Right hindlimb (tissue), 1 donor: ENCODE measurements around the gene KHDRBS2.
A peak's percentile ranks its signal among the peaks of the same experiment; 100 is the strongest.

Source experiments
- DNase-seq: peaks from one replicate; pipeline ENCODE4 v3.0.0-alpha.2; 2018

KHDRBS2 gene

DNA sequence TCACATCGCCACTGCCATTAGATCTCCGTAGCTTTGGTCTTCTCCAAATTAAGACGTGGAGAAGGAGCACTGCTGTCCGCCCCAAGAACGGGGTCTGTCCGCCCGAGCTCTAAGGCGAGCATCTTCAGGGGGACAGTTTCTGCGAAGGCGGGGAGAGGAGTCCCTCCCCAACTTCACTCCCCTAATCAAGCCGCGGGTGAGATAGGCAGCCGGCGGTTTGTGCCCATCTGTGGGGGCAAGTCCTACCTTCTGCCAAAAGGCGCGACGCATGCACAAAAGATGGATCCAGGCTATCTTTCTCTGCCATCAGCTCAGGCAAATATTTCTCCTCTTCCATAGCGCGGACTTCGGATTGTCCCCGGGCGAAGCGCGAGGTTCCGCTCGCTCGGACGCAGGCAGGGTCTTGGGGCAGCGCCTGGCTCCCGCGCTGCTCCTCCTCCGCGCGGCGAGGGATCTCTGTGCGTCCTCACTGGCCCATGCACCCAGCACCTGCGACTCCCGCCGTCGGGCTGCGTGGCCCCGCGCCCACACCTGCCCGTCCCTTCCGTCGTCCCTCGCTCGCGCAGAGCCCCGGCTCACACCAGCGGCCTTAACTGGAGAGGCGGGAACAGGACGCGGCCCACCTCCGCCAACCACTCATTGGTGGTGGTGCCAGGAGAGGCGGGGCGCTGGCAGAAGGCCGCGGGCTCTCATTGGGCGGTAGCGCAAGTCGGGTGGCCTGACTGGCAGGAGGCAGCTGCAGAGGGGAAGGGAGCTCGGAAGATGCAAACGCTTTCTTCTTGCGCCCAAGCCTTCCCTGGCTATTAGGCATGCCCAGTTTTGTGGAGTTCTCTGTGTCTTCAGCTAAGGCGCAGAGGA, at the start of gene KHDRBS2:
Gene KHDRBS2 (minus strand): TSS at position 614 of the 858 bp plus-strand sequence.
- peak; percentile 95 for DNase-seq

DNA sequence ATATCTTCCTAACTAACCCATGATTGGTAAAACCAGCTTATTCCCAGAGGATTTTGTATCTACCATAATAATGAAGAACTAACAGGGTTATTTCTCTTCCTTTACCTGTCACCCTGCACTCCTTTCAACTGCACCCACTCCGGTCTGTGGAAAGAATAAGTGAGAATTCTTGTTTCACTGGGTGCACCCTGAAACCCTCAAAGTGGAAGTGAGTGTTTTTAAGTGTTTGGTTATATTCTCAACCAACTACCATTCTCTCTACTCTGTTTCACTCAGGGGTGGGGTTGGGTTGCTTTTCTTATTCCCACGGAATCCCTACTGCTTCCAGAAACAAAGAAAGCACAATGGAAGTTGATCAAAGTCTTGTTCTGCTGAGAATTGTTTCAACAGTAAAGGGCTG, 42.6 kb upstream of the KHDRBS2 start:
- no peak for DNase-seq

DNA sequence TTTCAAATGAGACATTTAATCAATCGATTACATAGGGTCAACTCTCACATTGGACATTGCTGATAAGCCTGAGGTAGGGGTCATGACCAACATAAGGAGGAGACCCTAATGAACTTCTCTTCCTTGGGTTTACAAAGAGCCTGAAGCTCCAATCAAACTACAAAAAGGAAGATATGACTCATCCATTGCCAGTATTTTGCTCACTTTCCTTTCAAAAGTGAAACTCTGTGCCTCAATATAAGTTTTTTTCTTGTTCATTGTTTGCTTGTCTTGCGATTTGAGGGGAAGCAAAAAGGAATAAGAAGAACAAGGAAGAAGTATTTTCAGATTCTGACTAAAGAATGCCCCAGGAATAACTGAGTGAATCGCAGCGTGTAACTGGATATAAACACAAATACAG, 38.8 kb upstream of the KHDRBS2 start:
- DNase-seq: no peak

DNA sequence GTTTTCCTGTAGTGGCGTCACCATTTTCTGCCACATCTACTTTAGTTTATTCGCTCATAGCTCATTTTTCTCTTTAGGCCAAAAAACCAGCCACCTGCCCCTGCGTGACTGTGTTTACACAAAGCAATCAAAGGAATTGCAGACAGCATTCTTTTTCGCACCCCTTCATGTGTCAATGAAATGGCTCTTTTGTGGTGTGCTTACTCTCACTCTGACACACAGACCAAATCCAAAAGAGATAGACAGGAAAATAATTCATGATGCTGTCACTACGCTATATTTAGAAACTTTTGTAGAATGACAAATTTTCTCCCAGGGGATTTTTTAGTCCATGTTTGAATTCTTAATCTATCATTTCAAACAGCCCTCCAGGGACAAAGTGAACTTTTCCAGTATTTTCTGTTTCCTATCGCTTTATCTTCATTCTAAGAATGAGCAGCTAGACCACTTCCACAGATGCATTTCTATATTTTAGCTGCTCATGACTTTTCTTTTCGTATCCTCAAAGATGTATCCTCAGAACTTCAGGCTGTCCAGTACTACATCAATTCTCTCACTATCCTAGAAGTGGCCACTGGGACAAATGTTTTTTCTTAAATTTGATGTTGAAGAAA, 37.9 kb upstream of the KHDRBS2 start:
- DNase-seq: no peak

DNA sequence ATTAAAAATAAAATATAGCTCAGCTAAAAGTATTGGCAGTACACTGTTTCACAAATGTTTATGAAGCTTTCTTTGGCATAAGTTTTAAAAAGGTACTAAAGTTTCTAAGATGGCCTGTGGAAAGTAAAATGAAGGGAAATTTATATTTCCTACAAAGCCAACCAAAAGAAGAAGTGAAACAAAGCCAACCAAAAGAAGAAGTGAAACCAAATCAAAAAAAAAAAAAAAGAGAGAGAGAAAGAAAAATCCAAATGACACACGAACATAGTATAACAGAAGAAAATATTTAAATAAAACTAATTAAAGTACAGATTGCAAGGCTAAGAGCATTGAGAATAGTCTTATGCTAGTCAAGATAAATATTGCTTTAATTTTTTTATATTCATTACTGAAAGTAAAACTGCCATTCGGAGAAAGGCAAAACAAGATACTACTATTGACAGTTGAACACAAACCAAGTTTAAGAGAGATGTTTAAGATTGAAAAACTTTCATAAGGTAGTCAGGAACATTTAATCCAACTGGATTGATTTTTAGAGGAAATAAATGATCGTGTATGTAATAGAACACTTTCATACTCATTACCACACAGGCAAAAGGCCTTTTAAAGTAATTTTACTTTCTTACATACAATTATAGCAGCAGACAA, 12.8 kb upstream of the KHDRBS2 start:
- DNase-seq: no peak

DNA sequence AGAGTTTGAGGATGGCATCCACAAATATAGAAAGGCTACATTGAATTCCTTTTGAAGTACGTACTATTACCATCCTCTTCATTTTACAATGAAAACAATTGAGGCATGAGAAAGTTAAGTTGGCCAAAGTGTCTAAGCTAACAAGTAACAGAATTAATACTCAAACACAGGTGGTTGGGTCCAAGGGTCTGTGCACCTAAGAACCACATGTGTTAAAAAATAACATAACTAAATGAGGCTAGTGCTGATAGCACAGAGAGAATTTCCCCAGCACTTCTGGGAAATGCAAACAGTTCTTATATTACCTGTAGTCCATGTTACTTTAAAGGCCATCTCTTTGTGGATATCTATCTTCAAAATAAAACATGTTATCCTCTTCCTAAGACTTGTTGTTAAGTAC, 10.5 kb upstream of the KHDRBS2 start:
- DNase-seq: no peak

DNA sequence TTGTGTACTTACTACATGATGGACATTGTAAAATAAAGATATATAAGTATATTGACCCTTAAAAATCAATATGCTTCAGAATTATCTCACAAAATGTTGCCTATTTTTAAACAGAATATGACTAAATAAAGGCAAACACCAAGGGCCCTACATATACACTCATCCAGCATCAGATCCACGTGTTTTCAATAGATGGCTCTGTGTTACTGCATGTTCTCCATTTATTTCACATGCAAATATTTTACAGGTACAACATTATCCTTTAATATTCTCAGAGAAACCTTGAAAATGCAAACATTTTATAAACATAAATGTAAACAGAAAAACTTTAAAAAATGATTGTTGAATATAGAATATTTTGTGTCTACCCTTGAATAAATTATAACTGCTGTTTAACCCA, 2.9 kb upstream of the KHDRBS2 start:
- DNase-seq: no peak

DNA sequence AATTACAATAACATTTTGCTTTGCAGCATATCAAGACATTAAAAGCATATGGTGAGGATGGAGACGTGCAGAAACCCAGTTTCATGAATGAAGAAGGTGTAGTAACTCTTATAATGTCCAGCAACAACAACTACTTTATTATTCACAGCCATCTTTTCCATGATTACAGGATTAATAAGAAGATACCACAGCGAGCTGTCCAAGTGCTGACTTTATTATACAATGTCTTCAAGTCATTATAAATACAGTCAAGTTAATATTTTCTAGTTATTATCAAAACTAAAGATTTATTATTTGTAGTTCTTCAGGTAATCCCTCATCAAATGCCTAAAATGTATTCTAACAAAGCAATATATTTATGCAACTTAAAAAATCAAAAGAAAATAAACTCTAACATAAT, 2.5 kb upstream of the KHDRBS2 start:
- no peak for DNase-seq

DNA sequence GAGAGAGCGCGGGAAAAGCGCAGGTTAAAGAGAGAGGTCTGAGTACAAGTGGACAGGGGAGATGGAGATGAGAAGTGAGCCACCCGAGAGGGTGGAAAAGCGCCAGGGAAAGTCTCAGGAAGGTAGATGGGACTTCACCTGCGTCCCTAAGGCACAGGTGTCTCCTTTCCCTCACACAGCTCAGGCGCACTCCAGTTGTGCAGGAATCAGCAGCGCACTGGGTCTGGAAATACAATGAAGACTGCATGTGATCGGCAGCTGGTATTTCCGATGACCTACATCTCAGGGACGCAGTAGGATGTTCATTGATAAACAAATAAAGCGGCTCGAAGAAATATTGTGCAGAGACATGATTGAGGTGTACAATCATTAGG, 432 bp upstream of the KHDRBS2 start:
- no peak for DNase-seq

DNA sequence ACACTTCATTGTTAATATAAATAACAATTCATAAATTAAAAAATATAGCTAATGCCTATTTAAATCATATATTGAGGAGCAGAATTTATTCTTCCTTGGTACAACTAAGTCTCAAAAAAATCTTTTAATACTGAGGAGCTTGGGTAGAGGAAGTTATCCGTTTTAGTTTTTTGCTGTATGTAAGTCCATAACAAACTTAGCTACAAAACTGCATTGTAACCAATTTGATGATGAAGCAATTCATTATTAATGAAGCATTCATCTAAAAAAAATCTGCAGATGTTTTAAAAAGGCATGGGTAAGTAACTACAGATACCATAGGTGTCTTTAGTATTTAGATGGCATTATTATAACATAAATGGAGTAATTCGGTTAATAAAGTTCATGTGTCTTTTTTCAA, 1.3 kb downstream of the KHDRBS2 start:
- no peak for DNase-seq

DNA sequence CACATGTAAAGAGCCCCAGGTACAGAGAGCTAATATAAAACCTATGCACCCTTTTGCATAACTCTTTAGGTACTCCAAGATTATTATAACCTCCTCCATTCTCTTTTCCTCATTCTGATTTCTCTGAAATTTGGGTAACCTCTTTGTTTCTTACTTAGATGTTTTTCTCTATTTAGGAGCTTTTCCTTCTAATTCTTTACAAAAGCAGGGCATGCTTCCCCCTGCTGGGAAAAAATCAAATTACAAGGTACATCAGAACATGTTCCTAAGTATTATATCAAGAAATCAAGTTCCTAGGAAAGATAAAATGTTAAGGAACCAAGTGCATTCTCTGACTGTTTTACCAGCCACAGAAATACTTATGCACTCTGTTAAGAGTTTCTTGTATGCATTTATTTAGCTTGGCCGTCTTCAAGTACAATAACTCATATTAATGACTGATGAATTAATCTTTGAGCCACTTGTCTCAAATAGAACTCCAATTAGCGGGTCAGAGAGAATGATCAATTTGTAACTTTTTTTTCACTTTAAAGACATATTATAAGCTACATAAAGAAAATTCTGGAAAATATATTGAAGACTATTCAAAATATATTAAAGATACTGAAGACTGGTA, 2.1 kb downstream of the KHDRBS2 start:
- DNase-seq: peak; percentile 17

DNA sequence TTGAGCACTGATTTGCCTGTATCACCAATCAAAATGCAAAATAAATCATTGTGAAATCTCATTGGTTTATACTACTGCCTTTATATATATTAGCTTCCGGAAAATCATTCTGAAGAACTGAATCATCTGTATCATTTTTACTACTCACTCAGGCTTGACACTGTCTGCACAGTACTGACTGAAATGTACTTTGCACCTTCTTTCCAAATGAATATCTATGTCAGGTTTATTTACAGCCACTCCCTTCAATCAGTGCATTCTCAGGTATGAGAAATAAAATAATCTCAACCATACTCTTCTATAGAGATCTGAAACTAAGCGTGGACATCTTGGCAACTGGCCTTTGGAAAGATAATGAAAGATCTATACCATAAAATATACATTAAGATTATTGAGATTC, 2.7 kb downstream of the KHDRBS2 start:
- DNase-seq: no peak

DNA sequence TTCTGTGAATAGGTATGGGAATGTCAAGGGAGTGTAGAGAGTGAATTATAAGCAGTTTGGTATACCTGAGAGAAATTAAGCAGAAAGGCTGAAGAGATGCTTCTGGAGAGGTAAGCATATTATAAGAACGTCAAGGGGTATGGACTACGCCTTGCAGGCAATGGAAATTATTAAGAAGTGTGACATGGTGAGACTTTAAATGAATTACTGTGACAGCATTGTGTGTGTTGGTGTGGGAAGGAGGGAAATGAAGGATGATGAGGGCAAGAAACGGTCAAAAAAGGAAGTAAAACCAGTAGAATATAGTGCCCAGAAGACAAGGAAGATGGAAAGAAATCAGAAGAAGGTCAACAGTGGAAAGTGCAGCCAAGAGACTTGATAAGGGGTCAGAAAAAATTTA, 5.9 kb downstream of the KHDRBS2 start:
- no peak for DNase-seq

DNA sequence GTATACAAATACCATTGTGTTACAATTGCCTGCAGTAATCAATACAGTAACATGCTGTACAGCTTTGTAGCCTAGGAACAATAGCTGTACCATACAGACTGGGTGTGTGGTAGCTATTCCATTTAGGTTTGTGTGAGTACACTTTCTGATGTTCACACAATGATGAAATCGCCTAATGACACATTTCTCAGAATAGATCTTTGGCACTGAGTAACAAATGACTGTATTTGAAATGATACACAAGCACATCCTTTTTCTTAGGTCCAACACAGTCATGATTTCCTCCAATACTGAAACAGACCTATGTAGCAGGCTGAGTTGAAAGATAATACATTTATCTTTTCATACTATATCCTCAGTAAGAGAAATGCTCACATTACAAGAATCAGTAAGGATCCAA, 13.9 kb downstream of the KHDRBS2 start:
- no peak for DNase-seq

DNA sequence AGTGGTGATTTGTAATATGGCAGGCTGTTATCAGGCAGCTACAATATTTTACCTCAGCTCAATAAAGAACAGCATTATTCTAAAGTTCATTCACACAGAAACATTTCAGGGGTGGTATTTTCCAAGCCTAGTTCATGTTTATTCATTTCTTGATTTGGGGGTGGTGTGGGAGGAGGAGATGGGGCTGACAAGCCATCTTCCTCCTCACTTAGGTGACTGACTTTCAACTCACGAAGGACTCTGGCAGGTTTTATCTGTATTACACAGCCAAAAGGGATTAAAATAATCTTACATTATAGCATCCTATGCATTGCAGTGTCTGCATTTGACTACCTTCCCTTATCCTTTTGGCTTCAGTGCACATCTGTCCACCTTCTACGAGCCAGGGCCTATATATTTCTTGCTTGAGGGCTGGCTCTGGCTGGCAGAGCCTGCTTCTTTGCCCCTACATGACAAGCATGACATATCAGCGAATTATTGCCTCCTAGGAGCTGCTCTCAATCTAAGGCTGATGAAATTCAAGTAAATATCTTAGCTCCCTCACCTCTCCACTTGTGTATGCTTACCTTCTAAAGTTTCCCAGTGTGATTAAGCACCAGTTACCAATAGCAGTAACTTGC, 20.0 kb downstream of the KHDRBS2 start:
- no peak for DNase-seq

DNA sequence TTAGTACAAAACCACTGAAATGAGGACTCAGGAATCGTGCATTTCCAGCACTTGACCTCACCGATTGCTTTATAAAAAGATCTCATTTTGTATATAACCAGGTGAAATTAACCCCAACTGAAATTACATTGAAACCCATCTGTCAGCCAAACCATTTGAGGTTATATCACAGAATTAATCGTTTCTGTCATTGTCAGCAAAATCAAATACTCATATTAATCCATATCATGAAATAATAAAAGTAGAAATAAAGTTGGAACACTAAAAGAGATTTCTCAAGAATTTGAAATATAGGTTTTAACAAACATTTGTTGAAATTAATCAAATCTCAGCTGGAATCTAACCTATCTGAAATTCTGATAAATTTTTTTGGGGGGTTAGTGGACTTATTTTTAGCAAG, 23.7 kb downstream of the KHDRBS2 start:
- no peak for DNase-seq

DNA sequence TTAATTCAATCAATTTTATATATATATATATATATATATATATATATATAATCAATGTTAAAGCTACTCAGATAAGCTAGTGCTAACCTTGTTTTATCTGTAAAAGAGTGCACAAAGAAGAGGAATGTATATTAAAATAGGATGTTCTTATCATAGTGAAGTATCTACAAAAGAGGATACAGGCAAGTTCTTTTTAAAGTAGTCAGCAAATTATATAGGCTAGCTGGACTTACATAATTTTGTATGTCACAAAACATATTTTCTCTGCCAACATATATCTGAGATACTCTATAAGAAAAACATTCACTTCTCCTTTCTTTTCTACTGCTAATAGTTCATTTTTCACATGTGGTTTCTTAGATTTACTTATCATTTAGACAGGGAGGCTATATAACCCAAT, 39.9 kb downstream of the KHDRBS2 start:
- no peak for DNase-seq

DNA sequence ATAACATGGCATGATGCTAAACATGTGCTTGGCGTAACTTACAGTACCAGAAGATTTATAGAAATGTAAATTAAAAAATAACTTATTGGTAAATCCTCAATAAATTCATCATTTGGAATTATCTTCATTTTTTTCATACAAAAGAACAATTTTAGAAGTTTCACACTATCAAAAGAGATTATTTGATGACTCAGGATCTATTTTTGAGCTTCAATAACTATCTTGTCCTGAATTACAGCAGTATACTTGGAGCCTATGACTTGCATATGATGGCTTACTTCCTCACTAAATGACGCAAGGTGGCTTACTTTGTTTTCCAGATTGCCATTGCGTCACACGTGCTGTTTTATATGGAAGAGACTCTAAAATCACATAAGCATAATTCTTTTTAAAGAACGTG, 49.2 kb downstream of the KHDRBS2 start:
- no peak for DNase-seq

DNA sequence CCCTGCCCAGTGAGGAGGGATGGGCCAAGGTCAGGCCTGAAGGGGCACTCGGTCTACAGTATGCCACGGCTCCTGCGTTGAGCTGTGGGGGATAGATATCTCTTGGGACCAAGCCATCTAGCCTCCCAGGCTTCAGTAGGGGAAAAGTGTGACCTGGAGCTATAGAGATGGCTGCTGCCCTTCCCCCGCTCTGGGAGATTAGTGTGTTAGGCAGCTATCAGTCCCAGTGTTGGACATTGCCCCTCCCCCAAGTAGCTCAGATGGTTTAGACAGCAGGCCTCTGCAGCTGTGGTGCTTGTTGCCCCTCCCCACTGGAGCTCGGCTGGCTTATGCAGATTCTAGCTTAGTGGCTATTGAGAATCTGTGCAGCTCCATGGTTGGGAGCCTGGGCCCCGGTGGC, 56.8 kb downstream of the KHDRBS2 start:
- DNase-seq: no peak

DNA sequence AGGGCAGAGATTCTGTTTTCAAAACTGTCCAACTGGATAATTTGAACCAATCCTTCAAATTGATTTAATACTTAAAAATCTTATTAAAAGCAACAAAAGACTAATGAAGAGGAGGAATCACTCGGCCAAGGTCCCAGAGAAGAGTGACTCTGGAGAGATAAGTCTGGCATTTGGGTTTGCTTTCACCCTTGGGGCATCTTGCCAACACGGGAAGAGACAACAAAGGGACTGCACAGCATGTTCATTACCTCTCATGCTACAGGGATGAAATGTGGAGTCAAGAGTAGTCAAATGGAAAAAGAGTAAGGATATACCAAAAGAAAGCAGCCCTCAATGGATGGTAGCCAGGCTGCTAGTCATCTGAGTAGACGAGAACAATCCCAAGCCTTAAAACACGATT, 68.2 kb downstream of the KHDRBS2 start:
- DNase-seq: no peak

DNA sequence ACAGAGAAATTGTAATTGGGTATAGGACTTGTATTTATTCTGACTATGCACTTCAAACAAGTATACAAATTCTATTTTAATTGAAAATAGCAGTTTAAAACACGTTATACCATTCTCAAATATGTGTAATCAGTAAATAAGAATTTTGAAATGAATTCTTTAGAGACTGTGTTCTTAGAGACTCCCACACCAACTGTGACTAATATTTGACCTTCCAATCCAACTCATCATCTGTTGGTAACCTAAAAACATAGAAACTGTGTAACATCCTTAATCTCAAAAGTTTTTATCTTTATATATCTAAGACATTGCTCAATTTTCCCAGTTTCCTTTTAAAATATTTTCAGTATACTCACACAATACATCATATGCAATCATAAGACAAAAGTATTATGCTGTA, 83.9 kb downstream of the KHDRBS2 start:
- DNase-seq: no peak

DNA sequence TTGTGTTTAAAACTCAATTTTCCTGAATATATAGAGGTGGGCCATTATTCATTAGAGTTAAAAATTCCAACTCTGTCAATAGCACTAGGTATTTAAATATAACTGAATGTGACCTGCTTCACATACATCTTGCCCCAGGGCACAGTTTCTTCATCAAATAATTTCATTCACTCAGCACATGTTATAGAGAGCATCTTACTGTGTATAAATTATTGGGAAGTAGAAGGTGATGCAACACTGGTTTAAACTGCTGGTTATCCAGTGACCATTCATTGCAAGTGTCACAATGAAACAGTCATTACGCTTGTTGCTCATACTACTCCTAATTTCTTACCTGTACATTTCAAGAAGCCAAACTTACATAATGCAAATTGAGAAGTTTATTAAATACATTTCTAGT, 93.4 kb downstream of the KHDRBS2 start:
- DNase-seq: no peak

DNA sequence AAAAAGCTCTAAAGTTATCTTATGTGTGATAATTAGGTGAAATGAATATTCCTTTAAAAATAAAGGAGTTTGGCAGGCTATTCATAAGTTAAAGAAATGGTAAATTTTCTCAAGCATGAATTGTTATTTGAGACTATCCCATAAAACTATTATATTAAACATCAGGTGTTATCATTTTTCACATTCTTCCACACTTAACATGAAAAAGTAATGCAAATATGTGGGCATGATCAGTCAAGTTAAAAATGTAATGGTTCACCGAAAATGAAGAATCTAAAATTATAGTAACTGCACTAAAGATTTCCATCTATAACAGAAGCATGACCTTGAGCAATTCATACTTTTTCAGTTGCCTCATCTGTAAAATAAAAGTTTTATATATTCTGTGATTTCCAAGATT, 110.8 kb downstream of the KHDRBS2 start:
- DNase-seq: no peak
